Esophagus squamous epithelium (tissue), 4 donors: Measurements from ENCODE around the gene SLC44A3.

ENCODE experiments used
- POLR2A ChIP-seq, 4 donors: fragments of 450-650 bp; IDR thresholded peaks; one replicate each; pipeline ENCODE4 v1.6.1; 2017; ENCODE audit warnings: antibody characterized with exemption in 4 of 4, mild to moderate bottlenecking in 4 of 4, moderate library complexity in 3 of 4
- TF ChIP-seq, protein P1 (sequence below), 6 experiments: fragments of 450-650 bp in 4 of 6; fragments of 200-600 bp in 2 of 6; sonication (generic) in 2 of 6; IDR thresholded peaks; one replicate each; pipeline ENCODE4 v1.5.1; 2016 to 2019; ENCODE audit warnings: antibody characterized with exemption in 6 of 6, mild to moderate bottlenecking in 4 of 6, moderate library complexity in 4 of 6

GRCh38 chr1:94872771-94873495, 52.8 kb downstream of the SLC44A3 start:
- TF ChIP-seq POLR2A (IDR thresholded peaks at IDR 0.05) = no peak
- TF ChIP-seq, protein P1, sequence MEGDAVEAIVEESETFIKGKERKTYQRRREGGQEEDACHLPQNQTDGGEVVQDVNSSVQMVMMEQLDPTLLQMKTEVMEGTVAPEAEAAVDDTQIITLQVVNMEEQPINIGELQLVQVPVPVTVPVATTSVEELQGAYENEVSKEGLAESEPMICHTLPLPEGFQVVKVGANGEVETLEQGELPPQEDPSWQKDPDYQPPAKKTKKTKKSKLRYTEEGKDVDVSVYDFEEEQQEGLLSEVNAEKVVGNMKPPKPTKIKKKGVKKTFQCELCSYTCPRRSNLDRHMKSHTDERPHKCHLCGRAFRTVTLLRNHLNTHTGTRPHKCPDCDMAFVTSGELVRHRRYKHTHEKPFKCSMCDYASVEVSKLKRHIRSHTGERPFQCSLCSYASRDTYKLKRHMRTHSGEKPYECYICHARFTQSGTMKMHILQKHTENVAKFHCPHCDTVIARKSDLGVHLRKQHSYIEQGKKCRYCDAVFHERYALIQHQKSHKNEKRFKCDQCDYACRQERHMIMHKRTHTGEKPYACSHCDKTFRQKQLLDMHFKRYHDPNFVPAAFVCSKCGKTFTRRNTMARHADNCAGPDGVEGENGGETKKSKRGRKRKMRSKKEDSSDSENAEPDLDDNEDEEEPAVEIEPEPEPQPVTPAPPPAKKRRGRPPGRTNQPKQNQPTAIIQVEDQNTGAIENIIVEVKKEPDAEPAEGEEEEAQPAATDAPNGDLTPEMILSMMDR (IDR thresholded peaks at IDR 0.05) = no peak
